K562 (cell line): ENCODE data around the gene DHDDS. TPM values are rescaled to one million over a fixed set of nuclear protein-coding genes. Genes with fewer than 3 reads are reported as not detected.

ENCODE experiments used
- ATF7 ChIP-seq: fragments of 450-650 bp; IDR thresholded peaks from 2 replicates; pipeline ENCODE4 v1.7.1; 2014; ENCODE audit warnings: mild to moderate bottlenecking, moderate library complexity
- BMI1 ChIP-seq: fragments of 150-350 bp; IDR thresholded peaks from 2 replicates; pipeline ENCODE4 v1.6.1; 2014; ENCODE audit warnings: low read length
- CCNT2 ChIP-seq: IDR thresholded peaks from 2 replicates; pipeline ENCODE4 v1.6.1; 2011; ENCODE audit warnings: borderline replicate concordance, low read depth, mild to moderate bottlenecking, moderate library complexity, mixed read lengths, low read length; ENCODE audit not compliant: insufficient read length; ENCODE audit errors: extremely low read depth
- ETV6 ChIP-seq, 3 experiments: fragments of 150-350 bp in 1 of 3; sonication (generic) in 1 of 3; formaldehyde crosslinking in 1 of 3; IDR thresholded peaks; 2 replicates each; pipeline versions ENCODE4 v1.6.1 to v1.8.0; 2014 to 2022; ENCODE audit warnings: borderline replicate concordance in 2 of 3, low read depth in 2 of 3, antibody characterized with exemption in 1 of 3, low read length in 1 of 3, mild to moderate bottlenecking in 1 of 3, missing genetic modification reagents in 1 of 3
- EWSR1 ChIP-seq: fragments of 450-650 bp; IDR thresholded peaks from 2 replicates; pipeline ENCODE4 v1.6.1; 2018; ENCODE audit warnings: borderline replicate concordance, mild to moderate bottlenecking, low read depth, moderate library complexity; ENCODE audit not compliant: partially characterized antibody
- MIER1 ChIP-seq: fragments of 450-650 bp; IDR thresholded peaks from 2 replicates; pipeline ENCODE4 v1.6.1; 2016; ENCODE audit warnings: antibody characterized with exemption, mild to moderate bottlenecking, low read depth
- NELFE ChIP-seq: IDR thresholded peaks from 2 replicates; pipeline ENCODE4 v1.6.1; 2011; ENCODE audit warnings: mild to moderate bottlenecking; ENCODE audit not compliant: insufficient read depth, insufficient read length
- POLR2AphosphoS5 ChIP-seq: IDR thresholded peaks from 2 replicates; pipeline ENCODE4 v1.6.1; 2011; ENCODE audit warnings: mild to moderate bottlenecking, low read depth, low read length, moderate library complexity; ENCODE audit not compliant: control insufficient read depth, insufficient read depth
- POLR3A ChIP-seq: IDR thresholded peaks from 2 replicates; pipeline ENCODE4 v1.6.1; 2011; ENCODE audit warnings: borderline replicate concordance, mild to moderate bottlenecking, moderate library complexity; ENCODE audit not compliant: insufficient read length, insufficient read depth; ENCODE audit errors: extremely low read depth
- PYGO2 ChIP-seq: fragments of 450-650 bp; IDR thresholded peaks from 2 replicates; pipeline ENCODE4 v1.6.1; 2016; ENCODE audit warnings: mild to moderate bottlenecking, missing genetic modification characterization, moderate library complexity, missing compliant biosample characterization
- SMAD2 ChIP-seq: fragments of 150-350 bp; IDR thresholded peaks from 2 replicates; pipeline ENCODE4 v1.6.1; 2014; ENCODE audit warnings: low read depth, mild to moderate bottlenecking, low read length
- SMAD4 ChIP-seq: fragments of 250-450 bp; sonication (Bioruptor Pico); conservative IDR thresholded peaks from 2 replicates; pipeline ENCODE4 v1.8.0; 2021; ENCODE audit warnings: inconsistent platforms, mild to moderate bottlenecking, moderate library complexity
- SREBF1 ChIP-seq: fragments of 150-350 bp; IDR thresholded peaks from 2 replicates; pipeline ENCODE4 v1.6.1; 2014; ENCODE audit warnings: antibody characterized with exemption, low read depth, low read length, borderline replicate concordance
- ZNF12 ChIP-seq: sonication (generic); formaldehyde crosslinking; IDR thresholded peaks from 2 replicates; pipeline ENCODE4 v1.4.0; 2020; ENCODE audit warnings: mild to moderate bottlenecking, missing genetic modification reagents
- ZNF217 ChIP-seq: sonication (generic); formaldehyde crosslinking; IDR thresholded peaks from 2 replicates; pipeline ENCODE4 v1.8.0; 2022; ENCODE audit warnings: mild to moderate bottlenecking, missing genetic modification reagents
- ZNF263 ChIP-seq: sonication (generic); formaldehyde crosslinking; IDR thresholded peaks from 2 replicates; pipeline ENCODE4 v1.8.0; 2022; ENCODE audit warnings: mild to moderate bottlenecking, missing genetic modification reagents, borderline replicate concordance
- ZNF444 ChIP-seq: fragments of 250-450 bp; sonication (Bioruptor Pico); IDR thresholded peaks from 2 replicates; pipeline ENCODE4 v1.4.0; 2020; ENCODE audit warnings: mild to moderate bottlenecking, moderate library complexity
- ZNF644 ChIP-seq: fragments of 200-800 bp; sonication (Bioruptor generic); IDR thresholded peaks from 2 replicates; pipeline ENCODE4 v1.6.1; 2016; ENCODE audit warnings: low read depth, missing genetic modification characterization, missing compliant biosample characterization
- polyA plus RNA-seq, 8 experiments: library from polyadenylated mRNA; depleted of rRNA in 4 of 8; stranded (reverse) in 5 of 8; unstranded in 3 of 8; fragments of >200 nt; fragmentation: Nextera tagmentation in 2 of 8; fragmentation: Illumina TruSeq in 1 of 8; extraction: Ambion mirVana in 2 of 8; extraction: Trizol in 1 of 8; gene quantifications; 2 replicates each; pipeline versions ENCODE4 v1.2.1 to v1.2.3, GENCODE V29; 2011 to 2014; ENCODE audit warnings: inconsistent platforms in 1 of 8, missing spikeins in 1 of 8
- total RNA-seq, 7 experiments: library from RNA; depleted of rRNA in 6 of 7; stranded (reverse); fragments of >200 nt in 6 of 7; fragmentation: Illumina TruSeq in 2 of 7; extraction: Trizol in 2 of 7; gene quantifications; 2 replicates each; pipeline versions ENCODE4 v1.2.1 to v1.2.3, GENCODE V29; 2011 to 2021; ENCODE audit warnings: low replicate concordance in 1 of 7
- TF ChIP-seq, protein P1 (sequence below): fragments of 250-450 bp; sonication (Bioruptor Pico); IDR thresholded peaks from 2 replicates; pipeline ENCODE4 v1.6.1; 2021; ENCODE audit warnings: mild to moderate bottlenecking
- TF ChIP-seq, protein P2 (sequence below): fragments of 250-450 bp; sonication (Bioruptor Pico); IDR thresholded peaks from 2 replicates; pipeline ENCODE4 v1.5.0; 2021
- TF ChIP-seq, protein P3 (sequence below): fragments of 250-450 bp; sonication (Bioruptor Pico); IDR thresholded peaks from 2 replicates; pipeline ENCODE4 v1.4.0; 2020; ENCODE audit warnings: mild to moderate bottlenecking, moderate library complexity
- TF ChIP-seq, protein P4 (sequence below), 2 experiments: IDR thresholded peaks; 2 replicates each; pipeline ENCODE4 v1.6.1; 2011; ENCODE audit warnings: borderline replicate concordance in 1 of 2, control low read depth in 1 of 2, low read depth in 1 of 2, low read length in 1 of 2, mild to moderate bottlenecking in 1 of 2, mixed read lengths in 1 of 2, moderate library complexity in 1 of 2; ENCODE audit not compliant: insufficient read depth in 1 of 2, insufficient read length in 1 of 2, poor library complexity in 1 of 2, severe bottlenecking in 1 of 2; ENCODE audit errors: extremely low read depth in 1 of 2

The DHDDS gene
- total and polyA plus RNA-seq, 9 of the 15 experiments (the other 6 are each of a cell fraction or from before 2014, with no cell fraction given), result 33.3 to 55.0 (median 44.3) TPM

DNA sequence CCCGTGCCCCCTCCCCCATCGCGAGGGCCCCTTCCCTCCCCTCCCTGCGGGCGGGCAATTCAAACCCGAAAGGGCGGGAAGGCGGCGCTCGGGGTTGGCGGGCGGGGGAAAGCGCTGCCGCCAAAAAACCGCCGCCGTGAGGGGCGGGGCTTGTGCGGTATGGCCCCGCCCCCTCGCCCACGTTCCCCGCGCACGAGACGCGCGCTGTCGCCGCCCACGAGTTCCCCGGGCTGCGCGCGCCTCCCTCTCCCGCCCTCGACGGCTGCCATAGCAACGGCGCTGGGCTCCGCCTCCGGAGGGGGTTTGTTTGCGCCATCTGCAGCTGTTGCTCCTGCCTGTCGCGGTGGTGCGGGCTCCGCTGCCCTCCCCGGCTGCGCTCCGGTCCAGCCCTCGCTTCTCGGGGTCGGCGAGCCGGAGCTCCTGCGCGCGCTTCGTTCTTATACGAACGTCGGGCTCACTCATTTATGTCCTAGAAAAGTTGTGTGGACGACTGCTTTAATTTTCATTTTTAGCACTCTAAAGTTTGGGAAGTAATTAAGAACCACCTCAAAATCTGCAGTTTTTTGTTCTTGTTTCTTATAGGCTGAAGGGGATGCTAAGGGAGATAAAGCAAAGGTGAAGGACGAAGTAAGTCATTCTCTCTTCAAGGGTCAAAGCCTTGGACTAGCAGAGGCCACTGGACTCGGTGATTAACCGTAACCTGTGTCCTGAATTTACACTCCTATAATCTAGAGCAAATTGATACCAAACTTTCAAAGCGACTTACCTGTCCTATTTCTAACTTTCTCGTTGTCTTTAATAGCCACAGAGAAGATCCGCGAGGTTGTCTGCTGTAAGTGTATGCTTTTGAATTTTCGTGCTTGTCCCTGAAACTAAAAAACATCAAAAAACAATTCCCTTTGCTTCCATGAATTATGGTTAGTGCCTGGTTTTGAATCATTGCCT lies 41.1 kb downstream of the DHDDS start (continued):
- TF ChIP-seq ZNF444 (CRISPR knock-in tag) (no peak), MIER1 (0 out of 2 replicates have a peak, but pooled peaks have one; percentile 35), NELFE (no peak), CCNT2 (peak; percentile 97), POLR3A (no peak), SMAD4 (CRISPR knock-in tag) (no peak; the same call in 1 of the 2 replicates), ZNF217 (CRISPR knock-in tag) (no peak), PYGO2 (tag) (no peak), BMI1 (peak; percentile 97), SREBF1 (no peak), POLR2AphosphoS5 (peak; percentile 76), ATF7 (peak; percentile 66; the same call in 1 of the 2 replicates), ETV6 (IDR thresholded peaks at IDR 0.05; ENCODE audit: borderline replicate concordance in 1 of 2, low read depth in 2 of 2, low read length in 1 of 2) (no peak), ETV6 (CRISPR knock-in tag; IDR thresholded peaks at IDR 0.05; ENCODE audit: borderline replicate concordance) (no peak), ZNF644 (tag) (no peak), EWSR1 (no peak), SMAD2 (no peak), ZNF12 (CRISPR knock-in tag) (no peak), ZNF263 (no peak)
- TF ChIP-seq, protein P1, sequence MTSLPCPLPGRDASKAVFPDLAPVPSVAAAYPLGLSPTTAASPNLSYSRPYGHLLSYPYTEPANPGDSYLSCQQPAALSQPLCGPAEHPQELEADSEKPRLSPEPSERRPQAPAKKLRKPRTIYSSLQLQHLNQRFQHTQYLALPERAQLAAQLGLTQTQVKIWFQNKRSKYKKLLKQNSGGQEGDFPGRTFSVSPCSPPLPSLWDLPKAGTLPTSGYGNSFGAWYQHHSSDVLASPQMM (CRISPR knock-in tag), result no peak
- TF ChIP-seq, protein P2, sequence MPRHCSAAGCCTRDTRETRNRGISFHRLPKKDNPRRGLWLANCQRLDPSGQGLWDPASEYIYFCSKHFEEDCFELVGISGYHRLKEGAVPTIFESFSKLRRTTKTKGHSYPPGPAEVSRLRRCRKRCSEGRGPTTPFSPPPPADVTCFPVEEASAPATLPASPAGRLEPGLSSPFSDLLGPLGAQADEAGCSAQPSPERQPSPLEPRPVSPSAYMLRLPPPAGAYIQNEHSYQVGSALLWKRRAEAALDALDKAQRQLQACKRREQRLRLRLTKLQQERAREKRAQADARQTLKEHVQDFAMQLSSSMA (CRISPR knock-in tag), result 0 out of 2 replicates have a peak, but pooled peaks have one; percentile 14
- TF ChIP-seq, protein P3, sequence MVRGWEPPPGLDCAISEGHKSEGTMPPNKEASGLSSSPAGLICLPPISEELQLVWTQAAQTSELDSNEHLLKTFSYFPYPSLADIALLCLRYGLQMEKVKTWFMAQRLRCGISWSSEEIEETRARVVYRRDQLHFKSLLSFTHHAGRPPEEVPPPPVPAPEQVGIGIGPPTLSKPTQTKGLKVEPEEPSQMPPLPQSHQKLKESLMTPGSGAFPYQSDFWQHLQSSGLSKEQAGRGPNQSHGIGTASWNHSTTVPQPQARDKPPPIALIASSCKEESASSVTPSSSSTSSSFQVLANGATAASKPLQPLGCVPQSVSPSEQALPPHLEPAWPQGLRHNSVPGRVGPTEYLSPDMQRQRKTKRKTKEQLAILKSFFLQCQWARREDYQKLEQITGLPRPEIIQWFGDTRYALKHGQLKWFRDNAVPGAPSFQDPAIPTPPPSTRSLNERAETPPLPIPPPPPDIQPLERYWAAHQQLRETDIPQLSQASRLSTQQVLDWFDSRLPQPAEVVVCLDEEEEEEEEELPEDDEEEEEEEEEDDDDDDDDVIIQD (CRISPR knock-in tag), result no peak
- TF ChIP-seq, protein P4, sequence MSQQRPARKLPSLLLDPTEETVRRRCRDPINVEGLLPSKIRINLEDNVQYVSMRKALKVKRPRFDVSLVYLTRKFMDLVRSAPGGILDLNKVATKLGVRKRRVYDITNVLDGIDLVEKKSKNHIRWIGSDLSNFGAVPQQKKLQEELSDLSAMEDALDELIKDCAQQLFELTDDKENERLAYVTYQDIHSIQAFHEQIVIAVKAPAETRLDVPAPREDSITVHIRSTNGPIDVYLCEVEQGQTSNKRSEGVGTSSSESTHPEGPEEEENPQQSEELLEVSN (IDR thresholded peaks at IDR 0.05; ENCODE audit: borderline replicate concordance in 1 of 2, extremely low read depth in 1 of 2, insufficient read depth in 1 of 2, insufficient read length in 1 of 2, low read depth in 1 of 2, low read length in 1 of 2, poor library complexity in 1 of 2, severe bottlenecking in 1 of 2), result peak; percentile 74 to 97
